KMS-11 (cell line): ENCODE results near the gene SP140.

ENCODE experiments used
- H2AFZ ChIP-seq: fragments of 200-600 bp; sonication (generic); 2 replicates; pipeline ENCODE4 v1.6.1; 2016; ENCODE audit warnings: antibody characterized with exemption, mixed run types, low read depth
- H3K27ac ChIP-seq: fragments of 200-600 bp; sonication (generic); 2 replicates; pipeline ENCODE4 v1.6.1; 2016; ENCODE audit warnings: mild to moderate bottlenecking, mixed run types
- H3K27me3 ChIP-seq: fragments of 200-600 bp; sonication (generic); 2 replicates; pipeline ENCODE4 v1.6.1; 2017; ENCODE audit warnings: mild to moderate bottlenecking, low read depth, mixed run types, moderate library complexity; ENCODE audit not compliant: insufficient read depth
- H3K36me3 ChIP-seq: fragments of 200-600 bp; sonication (generic); 2 replicates; pipeline ENCODE4 v1.6.1; 2017; ENCODE audit warnings: mild to moderate bottlenecking, mixed run types; ENCODE audit not compliant: insufficient read depth
- H3K4me1 ChIP-seq: fragments of 200-600 bp; sonication (generic); 2 replicates; pipeline ENCODE4 v1.6.1; 2016; ENCODE audit warnings: mild to moderate bottlenecking, low read depth, mixed run types; ENCODE audit not compliant: poor library complexity, severe bottlenecking
- H3K4me2 ChIP-seq: fragments of 200-600 bp; sonication (generic); 2 replicates; pipeline ENCODE4 v1.7.0; 2016; ENCODE audit warnings: mild to moderate bottlenecking, mixed run types
- H3K4me3 ChIP-seq: fragments of 200-600 bp; sonication (generic); IDR thresholded peaks from 2 replicates; pipeline ENCODE4 v1.6.1; 2017; ENCODE audit warnings: low read depth, low read length, mixed read lengths; ENCODE audit not compliant: insufficient read depth
- H3K79me2 ChIP-seq: fragments of 200-600 bp; sonication (generic); 2 replicates; pipeline ENCODE4 v1.6.1; 2016; ENCODE audit warnings: low read depth, mixed run types; ENCODE audit not compliant: insufficient read depth
- H3K9ac ChIP-seq: fragments of 200-600 bp; sonication (generic); 2 replicates; pipeline ENCODE4 v1.6.1; 2016; ENCODE audit warnings: mild to moderate bottlenecking, mixed run types
- H4K20me1 ChIP-seq: fragments of 200-600 bp; sonication (generic); 2 replicates; pipeline ENCODE4 v1.6.1; 2016; ENCODE audit warnings: mild to moderate bottlenecking, mixed run types; ENCODE audit not compliant: insufficient read depth
- TF ChIP-seq, protein P1 (sequence below): fragments of 200-600 bp; sonication (generic); conservative IDR thresholded peaks from 2 replicates; pipeline ENCODE4 v1.6.1; 2017; ENCODE audit warnings: low read depth, mild to moderate bottlenecking, antibody characterized with exemption, low read length, moderate library complexity, mixed read lengths

Gene SP140

GRCh38 chr2:230227216-230227615 is 1.7 kb downstream of the SP140 start:
- Histone ChIP-seq H3K9ac (no peak overlapping the region), H3K79me2 (no peaks in the 10 kb centered on the region)

GRCh38 chr2:230230087-230230486 is 4.6 kb downstream of the SP140 start:
- Histone ChIP-seq H3K27me3 (no peaks in the 10 kb centered on the region), H3K79me2 (no peaks in the 10 kb centered on the region), H2AFZ (no peak overlapping the region), H4K20me1 (no peaks in the 10 kb centered on the region), H3K36me3 (no peaks in the 10 kb centered on the region), H3K4me2 (no peak overlapping the region), H3K9ac (no peak overlapping the region), H3K27ac (no peak overlapping the region), H3K4me3 (no peak overlapping the region), H3K4me1 (no peaks in the 10 kb centered on the region)
- TF ChIP-seq, protein P1, sequence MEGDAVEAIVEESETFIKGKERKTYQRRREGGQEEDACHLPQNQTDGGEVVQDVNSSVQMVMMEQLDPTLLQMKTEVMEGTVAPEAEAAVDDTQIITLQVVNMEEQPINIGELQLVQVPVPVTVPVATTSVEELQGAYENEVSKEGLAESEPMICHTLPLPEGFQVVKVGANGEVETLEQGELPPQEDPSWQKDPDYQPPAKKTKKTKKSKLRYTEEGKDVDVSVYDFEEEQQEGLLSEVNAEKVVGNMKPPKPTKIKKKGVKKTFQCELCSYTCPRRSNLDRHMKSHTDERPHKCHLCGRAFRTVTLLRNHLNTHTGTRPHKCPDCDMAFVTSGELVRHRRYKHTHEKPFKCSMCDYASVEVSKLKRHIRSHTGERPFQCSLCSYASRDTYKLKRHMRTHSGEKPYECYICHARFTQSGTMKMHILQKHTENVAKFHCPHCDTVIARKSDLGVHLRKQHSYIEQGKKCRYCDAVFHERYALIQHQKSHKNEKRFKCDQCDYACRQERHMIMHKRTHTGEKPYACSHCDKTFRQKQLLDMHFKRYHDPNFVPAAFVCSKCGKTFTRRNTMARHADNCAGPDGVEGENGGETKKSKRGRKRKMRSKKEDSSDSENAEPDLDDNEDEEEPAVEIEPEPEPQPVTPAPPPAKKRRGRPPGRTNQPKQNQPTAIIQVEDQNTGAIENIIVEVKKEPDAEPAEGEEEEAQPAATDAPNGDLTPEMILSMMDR: no peak

More at GRCh38 chr2:230227216-230227615, 1.7 kb downstream of the SP140 start:
- Histone ChIP-seq H3K36me3 (no peaks in the 10 kb centered on the region), H2AFZ (no peak overlapping the region), H4K20me1 (no peaks in the 10 kb centered on the region), H3K4me2 (no peak overlapping the region), H3K27ac (no peak overlapping the region), H3K4me3 (no peak overlapping the region), H3K4me1 (no peaks in the 10 kb centered on the region), H3K27me3 (no peaks in the 10 kb centered on the region)
- TF ChIP-seq, protein P1: no peak

- no peak overlapping the region for H3K4me3 ChIP-seq
- H3K27me3 ChIP-seq: no peaks in the 10 kb centered on the region
- H3K9ac ChIP-seq: no peak overlapping the region
- no peaks in the 10 kb centered on the region for H4K20me1 ChIP-seq
- no peaks in the 10 kb centered on the region for H3K79me2 ChIP-seq
- TF ChIP-seq, protein P1: no peak
- no peak overlapping the region for H3K4me2 ChIP-seq
- H3K36me3 ChIP-seq: no peaks in the 10 kb centered on the region
- H3K4me1 ChIP-seq: no peaks in the 10 kb centered on the region
- H3K27ac ChIP-seq: no peak overlapping the region
- H2AFZ ChIP-seq: no peak overlapping the region
Measured at GRCh38 chr2:230230496-230231200, 5.1 kb downstream of the SP140 start.

GRCh38 chr2:230231251-230231650 is 5.7 kb downstream of the SP140 start:
- no peaks in the 10 kb centered on the region for H3K36me3 ChIP-seq
- no peaks in the 10 kb centered on the region for H3K79me2 ChIP-seq
- H2AFZ ChIP-seq: no peak overlapping the region
- no peak overlapping the region for H3K4me3 ChIP-seq
- no peaks in the 10 kb centered on the region for H3K4me1 ChIP-seq
- H3K27me3 ChIP-seq: no peaks in the 10 kb centered on the region
- H3K9ac ChIP-seq: no peak overlapping the region
- H4K20me1 ChIP-seq: no peaks in the 10 kb centered on the region
- TF ChIP-seq, protein P1: no peak
- H3K27ac ChIP-seq: no peak overlapping the region
- H3K4me2 ChIP-seq: no peak overlapping the region
